CD4-positive, alpha-beta T cell treated with Interleukin-6 at 100 ng/mL for 8 hours (primary cell): ENCODE measurements around the gene BLOC1S5.
"Not testable (repeated sequence)": the region's sequence is repeated elsewhere in the genome, so short reads cannot be mapped to it uniquely, and the experiment has no call there.

Experiments
- DNase-seq: peaks from one replicate; pipeline ENCODE4 v3.0.0-alpha.2; 2020; ENCODE audit warnings: mixed read lengths, low spot score

Gene BLOC1S5

DNA sequence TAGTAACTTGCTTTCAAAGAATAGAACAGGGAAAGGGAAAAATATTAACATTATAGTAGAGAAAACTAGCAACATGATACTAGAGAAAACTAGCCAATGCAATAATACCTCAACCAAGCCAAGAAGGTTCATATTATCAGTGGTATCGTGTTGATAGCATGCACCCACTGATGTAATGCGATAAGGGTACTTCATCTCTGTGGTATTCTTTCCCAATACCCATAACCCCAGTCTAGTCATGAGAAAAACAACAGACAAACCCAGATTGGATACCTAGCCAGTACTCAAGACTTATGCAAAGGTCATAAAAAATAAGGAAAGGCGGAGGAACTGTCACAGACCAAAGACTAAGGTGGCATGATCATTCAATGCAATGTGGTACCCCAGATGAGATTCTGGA, 21.0 kb downstream of the BLOC1S5 start:
- no peak for DNase-seq

DNA sequence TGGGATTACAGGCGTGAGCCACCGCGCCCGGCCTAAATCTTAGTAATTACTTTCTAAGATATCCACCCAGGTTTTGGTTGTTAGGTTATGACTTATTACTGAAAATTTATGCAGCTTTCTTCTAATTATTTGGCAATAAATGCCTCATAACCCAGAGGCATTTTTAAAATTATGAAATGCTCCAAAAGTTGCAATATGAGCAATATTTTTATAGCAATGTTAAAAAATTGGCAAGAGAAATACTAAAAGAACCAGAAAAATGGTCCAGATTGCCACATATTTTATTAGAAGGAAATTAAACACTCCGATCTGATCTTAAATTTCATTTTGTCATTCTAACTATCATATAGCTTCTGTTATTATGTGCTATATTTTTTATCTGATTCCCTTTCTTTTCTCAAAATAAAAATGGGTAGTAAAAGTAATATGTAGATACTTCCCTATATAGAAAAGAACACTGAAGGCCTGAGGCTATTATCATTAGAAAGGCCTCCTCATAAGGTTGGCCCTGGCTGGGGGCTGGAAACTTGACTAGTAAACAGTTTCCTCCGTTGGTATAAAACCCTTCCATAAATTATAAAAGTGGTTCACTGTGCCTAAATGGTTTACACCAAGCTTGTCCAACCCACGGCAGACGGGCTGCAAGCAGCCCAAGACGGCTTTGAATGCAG, 22.1 kb downstream of the BLOC1S5 start:
- DNase-seq = no peak

DNA sequence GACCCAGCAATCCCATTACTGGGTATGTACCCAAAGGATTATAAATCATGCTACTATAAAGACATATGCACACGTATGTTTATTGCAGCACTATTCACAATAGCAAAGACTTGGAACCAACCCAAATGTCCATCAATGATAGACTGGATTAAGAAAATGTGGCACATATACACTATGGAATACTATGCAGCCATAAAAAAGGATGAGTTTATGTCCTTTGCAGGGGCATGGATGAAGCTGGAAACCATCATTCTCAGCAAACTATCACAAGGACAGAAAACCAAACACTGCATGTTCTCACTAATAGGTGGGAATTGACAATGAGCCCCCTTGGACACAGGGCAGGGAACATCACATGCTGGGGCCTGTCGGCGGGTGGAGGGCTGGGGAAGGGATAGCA, 30.1 kb downstream of the BLOC1S5 start:
- DNase-seq = not testable (repeated sequence)

DNA sequence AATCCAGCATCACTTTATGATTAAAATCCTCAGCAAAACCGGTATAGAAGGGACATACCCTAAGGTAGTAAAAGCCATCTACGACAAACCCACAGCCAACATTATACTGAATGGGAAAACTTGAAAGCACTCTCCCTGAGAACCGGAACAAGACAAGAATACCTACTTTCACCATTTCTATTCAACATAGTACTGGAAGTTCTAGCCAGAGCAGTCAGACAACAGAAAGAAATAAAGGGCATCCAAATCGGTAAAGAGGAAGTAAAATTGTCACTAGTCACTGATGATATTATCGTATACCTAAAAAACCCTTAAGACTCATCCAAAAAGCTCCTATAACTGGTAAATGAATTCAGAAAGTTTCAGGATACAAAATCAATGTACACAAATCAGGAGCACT, 33.3 kb downstream of the BLOC1S5 start:
- DNase-seq = no peak

DNA sequence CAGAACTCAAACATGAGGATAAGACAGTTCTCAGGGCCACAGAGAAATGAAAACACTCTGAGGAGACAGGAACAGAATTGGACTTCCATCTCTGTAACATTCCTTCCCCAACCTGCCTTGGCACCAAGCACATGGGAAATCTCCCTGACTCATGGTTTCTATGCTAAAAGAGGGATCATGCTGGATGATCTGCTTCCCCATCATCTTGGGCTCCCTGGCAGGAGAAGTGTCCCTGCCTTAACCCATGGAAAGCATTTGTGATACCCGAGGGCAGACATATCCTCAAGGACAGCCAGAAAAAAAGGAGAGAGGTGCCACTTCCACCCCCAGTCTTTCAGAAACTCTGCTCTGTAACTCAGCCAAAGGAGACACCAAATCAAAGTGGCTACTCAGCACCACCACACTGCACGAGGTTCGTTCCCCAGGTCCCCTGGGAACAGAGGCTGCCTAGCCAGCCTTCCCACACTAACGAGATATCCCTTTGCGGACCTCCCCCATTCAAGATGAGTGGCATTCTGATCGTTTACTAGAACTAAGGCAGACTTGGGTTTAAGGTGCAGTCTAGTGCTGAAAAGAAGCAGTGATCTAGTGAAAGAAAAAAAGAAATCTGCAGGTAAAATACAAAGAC, 34.8 kb downstream of the BLOC1S5 start:
- DNase-seq = no peak

DNA sequence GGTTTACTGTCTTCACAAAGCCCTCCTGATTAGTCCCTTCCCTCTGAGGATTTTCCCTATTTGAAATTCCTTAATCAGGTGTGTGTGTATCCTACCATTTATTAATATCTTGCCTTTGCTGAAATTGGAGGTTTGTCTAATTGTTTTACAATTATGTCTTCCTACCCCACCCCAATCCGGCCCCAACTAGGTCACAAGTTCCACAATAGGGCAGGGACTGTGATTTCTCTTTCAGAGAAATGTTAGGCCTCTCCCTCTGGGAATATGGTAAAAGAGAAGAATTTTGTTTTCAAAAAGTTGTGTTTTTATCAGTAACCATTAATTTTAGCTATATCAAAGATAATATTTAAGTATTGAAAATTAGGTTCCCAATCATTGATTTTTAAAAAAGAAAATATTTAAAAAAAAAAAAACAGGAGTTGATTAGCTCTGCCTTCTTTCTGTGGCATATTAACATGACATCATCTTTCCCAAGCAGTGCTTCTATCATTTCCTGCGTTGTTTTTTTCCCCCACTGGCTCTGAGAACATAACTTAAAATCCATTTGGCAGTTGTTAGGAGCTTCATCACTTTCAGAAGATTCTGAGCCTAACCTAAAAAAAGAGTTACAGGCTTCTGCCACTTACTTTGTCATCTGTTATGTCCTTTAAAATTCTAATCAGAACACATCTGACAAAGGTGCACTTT, 36.1 kb downstream of the BLOC1S5 start:
- DNase-seq = no peak

DNA sequence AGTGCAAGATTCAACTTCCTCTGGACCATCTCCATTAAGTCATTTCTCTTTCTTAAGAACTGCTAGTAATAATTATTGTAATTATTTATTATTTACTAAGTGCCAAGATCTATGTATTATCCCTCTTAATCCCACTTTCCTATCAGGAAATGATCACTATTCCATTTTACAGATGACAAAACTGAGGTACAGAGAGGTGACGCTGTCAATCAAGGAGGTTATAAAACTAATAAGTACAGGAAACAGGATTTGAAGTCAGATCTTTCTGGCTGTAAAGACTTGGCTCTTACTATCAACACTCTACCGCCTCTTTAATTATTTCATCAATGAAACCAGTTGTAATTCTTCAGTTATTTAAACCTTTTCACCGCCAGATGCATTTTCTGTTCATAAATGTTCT, 37.4 kb downstream of the BLOC1S5 start:
- no peak for DNase-seq

DNA sequence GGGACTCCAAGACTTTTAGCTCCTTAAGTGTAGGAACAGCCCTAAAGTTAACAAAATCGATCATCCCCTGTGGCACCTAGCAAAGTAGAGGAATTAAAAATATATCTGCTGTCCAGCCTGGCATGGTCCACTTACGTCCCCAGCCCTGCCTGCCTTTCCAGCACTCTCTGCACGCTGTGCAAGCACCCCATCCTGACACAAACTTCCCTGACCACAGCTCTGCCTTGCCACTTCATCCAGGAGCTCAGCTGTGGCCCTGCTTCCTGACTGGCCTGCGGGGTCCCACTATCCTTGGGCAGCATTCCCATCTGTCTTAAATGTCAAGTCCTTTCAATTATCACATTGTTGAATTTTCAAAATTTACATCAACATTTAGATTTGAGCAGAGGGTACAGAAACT, 39.0 kb downstream of the BLOC1S5 start:
- no peak for DNase-seq

DNA sequence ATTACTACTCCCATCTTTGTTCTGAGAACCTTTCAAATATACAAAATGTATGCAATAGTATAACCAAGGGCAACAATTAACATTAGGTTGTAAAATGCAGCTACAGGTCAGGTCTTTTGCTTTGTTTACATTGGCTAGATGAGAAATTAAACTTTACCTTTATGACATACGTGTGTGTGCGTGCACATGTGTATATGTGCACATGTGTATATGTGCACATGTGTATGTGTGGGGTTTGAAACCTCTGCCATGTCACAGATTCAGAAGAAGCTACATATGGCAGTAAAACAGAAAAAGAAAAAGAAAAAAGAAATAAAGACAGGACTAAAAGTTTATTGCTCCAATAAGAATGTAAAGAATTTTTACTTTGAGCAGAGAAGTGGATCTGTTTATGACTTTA, 40.6 kb downstream of the BLOC1S5 start:
- DNase-seq = no peak

DNA sequence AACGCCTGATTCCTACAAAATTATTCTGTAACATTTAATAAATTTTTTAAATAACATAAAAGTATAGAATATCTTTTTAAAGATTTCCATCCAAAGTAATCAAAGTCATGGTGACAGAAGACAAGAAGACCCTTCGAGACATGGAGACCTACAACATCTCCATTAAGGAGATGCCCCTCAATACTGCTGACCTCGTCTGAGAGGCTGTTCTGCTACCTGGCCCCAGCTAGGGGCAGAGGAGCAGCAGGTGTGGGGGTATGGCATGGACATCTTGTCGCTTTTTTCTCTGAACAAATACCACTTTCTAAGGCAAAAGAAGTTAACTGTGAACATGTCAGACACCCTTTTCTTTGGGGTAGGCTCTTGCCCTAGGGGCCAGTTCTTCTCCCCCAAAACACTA, 44.1 kb downstream of the BLOC1S5 start:
- no peak for DNase-seq

DNA sequence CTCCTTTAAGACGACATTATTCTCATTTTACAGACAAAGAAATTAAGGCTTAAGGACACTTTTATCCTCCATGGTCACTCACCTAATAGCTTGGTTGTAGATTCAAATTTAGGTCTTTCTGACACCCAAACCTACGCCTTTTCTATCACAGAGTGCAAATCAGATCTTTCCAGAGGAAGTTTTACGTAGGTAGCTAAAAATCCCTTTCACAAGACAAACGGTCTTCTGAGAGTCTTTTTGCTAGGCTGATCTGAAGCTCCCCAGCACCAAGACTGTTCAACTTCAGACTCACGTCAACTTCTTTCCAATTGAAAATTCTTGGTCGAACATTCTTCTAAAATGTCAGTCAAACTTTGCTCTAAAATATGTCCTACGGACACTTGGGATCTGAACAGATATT, 46.5 kb downstream of the BLOC1S5 start:
- DNase-seq = no peak

DNA sequence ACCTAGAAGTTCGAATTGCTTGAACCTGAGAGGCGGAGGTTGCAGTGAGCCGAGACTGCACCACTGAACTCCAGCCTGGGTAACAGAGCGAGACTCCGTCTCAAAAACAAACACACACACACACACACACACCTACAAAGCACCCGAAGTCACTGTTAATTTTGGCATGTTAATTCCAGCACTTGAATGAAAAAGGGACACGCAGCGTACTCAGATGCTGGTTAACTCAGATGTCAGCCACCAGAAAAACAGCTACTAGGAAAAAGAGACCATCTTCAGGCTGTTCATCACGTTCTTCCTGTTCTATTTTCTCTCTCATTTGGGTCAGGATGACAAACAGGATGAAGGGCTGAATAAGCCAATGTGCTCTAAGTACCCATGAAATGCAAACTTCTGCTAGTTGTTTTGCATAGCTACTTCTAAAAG, 46.9 kb downstream of the BLOC1S5 start:
- peak; percentile 25 for DNase-seq

DNA sequence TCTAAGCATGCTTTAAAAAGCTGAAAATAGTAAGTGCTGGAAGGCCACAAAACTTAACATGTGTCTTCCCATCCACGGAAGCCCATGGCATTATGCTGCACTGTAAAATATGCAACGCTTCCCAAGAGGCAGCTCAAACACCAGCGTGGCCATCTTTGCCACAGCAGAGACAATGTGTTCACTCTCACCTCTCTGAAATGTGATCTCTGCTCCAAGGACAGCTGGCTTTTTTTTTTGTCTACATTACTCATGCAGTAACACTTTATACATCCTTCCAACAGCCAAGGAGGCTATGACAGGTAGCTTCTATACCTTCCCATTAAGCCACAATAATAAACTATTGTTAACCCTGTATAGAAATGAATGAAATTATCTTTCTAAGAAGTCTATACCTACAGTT, 49.2 kb downstream of the BLOC1S5 start:
- no peak for DNase-seq

DNA sequence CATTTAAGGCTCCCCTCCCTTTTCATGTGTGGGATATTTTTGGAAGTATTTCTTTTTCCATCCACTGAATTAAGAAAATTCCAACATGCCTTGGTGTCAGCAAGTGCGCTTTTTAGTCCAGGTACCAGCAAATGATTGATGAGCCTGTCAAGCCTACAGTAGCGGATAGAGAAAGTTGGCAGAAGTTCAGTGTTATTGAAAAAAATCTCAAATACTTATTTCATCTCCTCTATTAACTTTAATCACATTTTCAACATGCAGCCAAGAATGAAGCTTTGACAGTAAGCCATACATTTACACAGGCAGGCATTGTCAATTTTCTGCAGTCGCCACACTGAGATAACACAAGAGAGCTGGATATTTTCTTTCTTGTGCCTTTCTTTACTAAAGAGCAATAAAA, 50.4 kb downstream of the BLOC1S5 start:
- no peak for DNase-seq

DNA sequence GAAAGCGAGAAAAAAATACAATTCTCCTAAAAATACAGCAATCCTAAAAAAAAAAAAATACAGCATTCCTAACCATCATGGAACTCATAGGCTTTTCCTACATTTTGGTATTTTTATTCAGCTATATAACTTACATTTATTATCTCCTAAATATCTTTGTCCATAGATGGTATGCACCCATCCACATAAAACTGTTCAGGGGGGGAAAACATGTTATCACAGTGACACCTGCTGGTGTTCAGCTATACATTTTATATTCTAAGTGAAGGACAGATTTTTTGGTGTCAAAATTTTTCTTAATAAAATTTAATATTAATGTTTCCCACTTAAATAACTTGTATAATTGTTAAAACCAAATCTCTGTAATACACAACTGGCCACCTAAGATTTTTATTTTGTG, 58.0 kb downstream of the BLOC1S5 start:
- DNase-seq = no peak

DNA sequence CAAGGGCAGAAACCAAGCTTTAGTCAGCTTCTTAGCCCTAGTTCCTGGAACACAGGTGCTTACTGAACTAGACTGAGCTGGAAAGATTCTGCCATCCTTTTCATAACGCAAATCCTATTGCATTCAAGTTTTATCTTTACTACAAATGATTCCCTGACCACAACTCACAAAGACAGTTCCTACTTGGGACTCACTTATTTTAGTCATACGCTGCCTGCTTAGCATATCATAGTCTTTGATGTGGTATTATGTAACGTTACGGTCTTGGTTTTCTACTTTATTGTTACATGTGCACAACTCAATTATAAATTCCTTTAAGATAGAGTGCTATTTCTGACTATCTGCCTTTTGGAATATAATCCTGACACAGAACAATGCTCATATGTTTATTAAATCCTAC, 59.1 kb downstream of the BLOC1S5 start:
- no peak for DNase-seq

DNA sequence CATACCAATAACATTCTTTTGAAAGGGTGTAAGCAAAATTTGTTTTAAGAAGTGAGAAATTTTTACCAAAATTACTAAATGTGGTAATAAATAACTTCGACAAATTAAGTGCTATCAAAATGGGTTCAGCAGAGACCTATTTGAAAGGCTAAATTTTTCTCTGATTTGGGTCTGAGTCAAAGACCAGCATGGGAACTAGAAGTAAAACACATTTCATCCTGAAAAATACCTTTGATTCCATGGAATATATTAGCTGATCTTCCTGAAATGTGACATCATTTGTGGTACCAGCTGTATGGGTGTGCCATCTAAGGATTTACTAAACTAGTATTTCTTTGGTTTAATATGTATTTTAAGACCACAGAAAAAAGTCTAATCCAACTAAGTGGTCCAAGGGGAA, 63.6 kb downstream of the BLOC1S5 start:
- DNase-seq = no peak

DNA sequence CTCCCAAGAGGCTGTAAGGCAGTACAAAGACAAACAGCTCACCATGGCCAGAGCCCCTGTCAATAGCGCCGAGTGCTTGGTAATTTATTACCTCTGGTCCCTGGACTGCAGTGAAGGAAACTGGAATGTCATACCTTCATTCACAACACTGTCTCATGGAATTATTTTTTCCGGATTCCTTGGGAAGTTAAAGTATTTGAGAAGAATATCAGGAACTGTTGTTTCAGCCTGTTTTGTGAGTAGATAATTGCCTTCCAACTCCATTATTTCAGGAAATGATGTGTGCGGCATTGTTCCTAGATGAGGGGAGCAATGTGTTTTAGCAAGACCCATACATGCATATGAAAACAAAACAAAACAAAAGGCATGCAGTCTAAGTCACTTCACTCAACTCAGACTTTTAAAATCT, 64.0 kb downstream of the BLOC1S5 start:
- no peak for DNase-seq

DNA sequence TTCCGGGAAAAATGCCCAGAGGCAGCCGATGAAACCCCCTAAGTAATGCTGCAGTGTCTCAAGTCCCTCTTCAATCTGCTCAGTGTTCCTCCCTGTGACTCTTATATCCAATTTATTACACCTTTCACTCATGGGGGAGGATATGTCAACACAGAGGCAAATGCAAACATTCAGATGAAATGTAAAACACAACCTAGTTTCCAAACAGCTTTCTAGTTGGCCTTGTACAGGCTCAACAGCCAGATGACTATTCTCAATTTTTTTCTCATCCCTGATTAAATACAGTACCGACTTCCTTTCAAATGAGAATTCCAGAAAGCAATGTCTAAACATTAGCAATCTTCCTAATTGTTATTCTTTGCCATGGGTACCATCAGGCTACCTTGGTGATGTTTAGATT, 65.0 kb downstream of the BLOC1S5 start:
- DNase-seq = no peak

DNA sequence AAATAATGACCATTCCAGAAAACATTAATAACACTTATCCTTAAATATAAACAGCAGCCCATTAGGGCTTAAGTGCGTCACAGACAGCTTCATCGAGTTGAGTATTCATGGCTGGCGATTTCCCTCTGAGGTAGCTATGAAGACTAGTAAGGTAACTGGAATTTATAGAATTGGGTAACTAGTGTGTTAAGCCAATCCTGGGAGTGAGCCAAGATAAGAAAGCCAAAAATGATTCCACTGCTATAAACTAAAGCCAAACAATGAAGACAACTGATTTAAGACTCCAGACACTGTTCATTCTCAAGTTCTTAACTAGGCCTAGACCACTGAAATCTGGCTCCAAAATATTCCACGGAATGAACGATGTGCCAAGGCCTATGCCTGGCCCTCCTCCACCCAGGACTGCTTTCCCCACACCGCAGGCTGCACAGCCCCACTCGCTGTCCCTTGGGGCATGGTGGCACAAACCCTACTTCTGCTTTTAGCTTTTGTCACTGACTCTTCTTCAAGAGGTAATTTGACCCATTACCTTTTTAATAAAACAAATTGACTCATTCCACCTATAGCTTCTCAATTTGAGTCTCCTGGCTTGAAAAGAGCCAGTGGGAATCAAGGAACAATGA, 66.0 kb downstream of the BLOC1S5 start:
- DNase-seq = no peak

DNA sequence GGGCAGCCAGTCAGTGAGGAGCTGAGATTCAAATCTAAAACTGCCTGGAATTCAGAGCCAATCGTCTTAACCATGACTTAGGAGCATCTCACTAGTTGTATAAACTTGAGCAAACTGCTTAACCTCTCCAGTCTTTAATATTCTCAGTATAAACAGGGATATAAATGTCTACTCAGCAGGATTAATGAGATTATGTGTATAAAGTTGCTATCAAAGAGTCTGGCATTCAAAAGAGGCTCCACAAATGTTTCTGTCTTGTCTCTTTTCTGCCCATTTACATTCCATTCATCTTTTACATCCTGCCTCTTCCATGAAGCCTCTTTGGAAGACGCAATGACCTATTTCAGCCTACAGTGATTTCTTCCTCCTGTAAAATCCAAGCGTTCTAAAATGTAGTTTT, 66.9 kb downstream of the BLOC1S5 start:
- DNase-seq = no peak

DNA sequence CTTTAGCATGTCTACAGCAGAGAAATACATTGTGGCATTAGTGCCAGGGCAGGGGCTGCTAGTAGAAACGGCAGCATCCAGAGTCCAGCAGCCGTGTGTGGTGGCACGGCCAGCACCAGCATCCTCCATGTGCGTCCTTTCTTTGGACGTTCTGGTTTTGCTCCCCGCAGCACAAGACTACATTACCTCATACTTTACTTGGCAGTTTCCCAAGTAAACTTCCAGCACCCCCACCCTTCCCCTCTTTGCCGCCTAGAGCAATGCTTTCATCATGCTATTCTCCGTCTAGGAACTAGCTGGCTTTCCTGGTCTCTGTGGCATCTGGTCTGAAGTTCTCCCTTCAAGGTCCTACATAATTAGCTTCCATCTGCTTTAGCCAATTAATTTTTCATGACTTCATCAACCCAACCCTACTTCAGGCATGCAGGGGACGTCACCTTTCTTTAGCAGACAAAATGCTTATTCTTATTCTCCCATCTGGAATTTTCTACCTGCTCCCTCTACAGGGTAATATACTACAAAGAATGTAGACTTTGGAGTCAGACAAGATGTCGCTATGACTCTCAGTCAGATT, 67.6 kb downstream of the BLOC1S5 start:
- DNase-seq = no peak

DNA sequence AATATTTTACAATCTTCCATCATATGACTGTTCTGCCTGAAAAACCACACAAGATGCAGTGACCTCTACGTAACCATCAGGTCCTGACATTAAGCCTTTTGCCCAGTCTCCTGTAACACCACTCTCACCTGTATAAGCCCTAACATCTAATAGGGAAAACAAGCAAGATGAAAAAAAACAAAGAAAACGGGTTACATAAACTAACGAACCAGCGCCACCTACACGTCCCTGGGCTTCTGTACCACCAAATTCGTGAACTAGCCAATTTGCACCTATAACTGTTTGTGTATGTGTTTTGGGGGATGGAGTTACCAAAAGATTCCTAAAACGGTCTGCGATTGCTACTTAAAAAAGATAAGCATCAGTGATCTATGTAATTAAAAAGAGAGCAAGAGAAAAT, 70.2 kb downstream of the BLOC1S5 start:
- DNase-seq = no peak
